HUDEP-2 (cell line): ENCODE measurements around the gene CYBB.
A peak's percentile ranks its signal among the peaks of the same experiment; 100 is the strongest.
"Not testable (repeated sequence)": the region's sequence is repeated elsewhere in the genome, so short reads cannot be mapped to it uniquely, and the experiment has no call there.

Experiments used
- DNase-seq, 76 experiments: peaks; one replicate each; lab custom pipeline; 2025; ENCODE audit not compliant: unreplicated experiment in 76 of 76; lab: John Stamatoyannopoulos, UW

CYBB gene

DNA sequence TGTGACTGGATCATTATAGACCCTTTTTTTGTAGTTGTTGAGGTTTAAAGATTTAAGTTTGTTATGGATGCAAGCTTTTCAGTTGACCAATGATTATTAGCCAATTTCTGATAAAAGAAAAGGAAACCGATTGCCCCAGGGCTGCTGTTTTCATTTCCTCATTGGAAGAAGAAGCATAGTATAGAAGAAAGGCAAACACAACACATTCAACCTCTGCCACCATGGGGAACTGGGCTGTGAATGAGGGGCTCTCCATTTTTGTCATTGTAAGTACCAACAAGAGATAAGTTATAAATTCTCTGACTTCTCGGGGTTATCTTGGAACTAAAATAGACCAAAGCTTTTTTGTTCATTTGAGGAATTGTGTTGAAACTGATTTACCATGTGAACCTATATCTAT, at the start of gene CYBB:
Gene CYBB, plus strand, starts transcription at position 203 of the 400 bp plus-strand sequence. Its CDS starts 19 bp downstream, at position 222.
- DNase-seq, result no peak

DNA sequence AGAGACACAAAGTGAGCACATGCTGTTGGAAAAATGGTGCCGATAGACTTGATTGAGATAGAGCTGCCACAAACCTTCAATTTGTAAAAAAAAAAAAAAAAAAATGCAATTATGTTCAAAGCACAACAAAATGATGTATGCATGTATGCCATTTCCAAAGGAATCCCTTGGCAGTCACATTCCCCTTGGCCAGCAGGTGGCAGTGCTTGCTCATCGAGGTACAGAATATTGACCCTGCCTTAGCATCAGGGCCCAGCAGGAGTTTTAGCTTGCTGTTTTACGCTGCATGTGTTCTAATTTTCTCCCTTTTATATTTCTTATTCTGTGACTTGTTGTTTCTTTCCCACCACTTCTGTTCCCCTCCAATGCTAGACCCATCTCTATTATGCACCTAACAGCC, 34.5 kb upstream of the CYBB start:
- peak in 62 of 76 experiments; percentile 0 to 63 (median 26) for DNase-seq

DNA sequence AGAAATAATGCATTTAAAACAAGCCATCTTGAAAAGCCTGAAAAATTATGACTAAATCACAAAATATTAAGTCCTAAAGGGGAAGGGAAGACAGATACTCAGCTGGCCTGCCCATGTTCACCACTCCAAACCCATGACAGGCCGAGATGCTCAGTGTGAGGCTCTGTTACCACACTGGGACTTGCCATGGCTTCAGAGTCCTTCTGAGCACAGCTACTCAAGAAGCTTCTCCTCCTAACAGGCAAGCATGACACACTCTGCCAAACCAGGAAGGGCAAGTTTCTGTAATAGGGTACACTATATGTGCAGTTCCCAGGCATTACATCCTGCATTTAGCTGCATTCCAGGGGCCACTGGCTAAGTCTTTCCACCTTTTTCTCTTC, 34.0 kb upstream of the CYBB start:
- DNase-seq, result no peak

DNA sequence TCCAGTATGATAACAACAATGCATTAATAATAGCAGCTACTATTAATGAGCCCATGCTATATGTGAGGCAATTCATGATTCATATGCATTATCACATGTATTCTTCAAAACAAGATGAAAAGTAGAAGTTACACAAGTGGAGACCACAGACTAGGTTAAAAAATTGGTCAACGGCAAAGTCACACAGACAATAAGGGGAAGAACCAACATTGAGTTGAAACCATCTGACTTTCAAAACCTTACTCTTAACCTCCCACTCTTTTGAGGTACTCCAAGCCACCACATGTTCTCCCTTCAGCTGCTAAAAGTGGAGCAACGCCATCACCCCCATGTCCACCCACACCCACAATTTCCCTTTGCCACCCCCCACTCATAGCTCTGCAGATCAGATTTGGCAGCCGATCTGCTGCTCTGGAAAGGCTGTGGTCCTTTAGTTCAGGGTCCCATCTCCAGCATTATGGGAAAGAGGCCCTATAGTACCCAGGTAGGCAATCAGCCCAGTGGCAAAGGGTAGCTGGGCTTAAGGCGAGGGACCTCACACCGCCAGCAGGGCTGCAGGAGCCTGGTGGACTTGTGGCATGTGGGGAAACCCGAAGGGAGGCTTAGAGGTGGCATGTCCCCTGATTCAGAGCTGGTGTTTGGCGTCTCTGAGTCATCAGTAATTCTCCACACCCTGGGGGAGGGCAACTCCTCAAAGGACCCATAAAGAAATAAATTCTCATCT, 33.5 kb upstream of the CYBB start:
- peak in 1 of 76 experiments; percentile 1 for DNase-seq

DNA sequence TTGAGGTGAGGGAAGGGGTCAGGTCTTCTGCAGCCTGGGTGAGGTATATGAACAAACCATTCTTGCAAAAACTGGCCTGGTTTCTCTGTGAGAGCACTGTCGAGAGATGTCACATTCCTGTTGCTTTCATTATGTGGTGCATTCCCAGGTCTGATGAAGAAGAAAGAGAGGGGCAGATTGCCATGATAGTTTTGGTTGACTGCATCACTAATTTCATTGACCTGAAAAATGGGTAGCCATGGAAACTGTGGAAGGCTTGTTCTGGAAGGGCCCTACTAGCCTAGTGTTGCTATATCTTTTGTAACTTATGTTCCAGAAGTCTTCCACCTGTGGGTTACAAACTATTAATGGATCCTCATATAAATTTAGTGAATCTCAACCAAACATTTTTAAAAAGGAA, 32.9 kb upstream of the CYBB start:
- DNase-seq, result no peak

DNA sequence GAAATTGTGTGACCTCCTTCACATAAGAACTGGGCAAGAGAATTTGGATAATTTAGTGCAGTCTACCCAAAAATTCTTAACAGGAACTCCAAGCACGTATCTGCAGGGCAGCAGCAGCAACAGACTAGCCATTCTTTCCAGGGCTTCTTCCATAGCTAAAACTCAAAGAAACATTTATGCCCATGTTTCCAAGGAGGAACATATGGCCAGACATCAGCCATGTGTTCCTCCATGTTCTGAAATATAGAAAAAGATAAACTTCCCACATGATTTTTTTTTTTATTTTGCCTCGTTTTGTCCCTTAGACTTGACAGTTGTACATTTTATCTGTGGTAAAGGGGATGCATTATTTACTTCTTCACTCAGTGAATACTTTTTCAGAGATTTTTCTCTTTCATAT, 27.6 kb upstream of the CYBB start:
- DNase-seq, result no peak

DNA sequence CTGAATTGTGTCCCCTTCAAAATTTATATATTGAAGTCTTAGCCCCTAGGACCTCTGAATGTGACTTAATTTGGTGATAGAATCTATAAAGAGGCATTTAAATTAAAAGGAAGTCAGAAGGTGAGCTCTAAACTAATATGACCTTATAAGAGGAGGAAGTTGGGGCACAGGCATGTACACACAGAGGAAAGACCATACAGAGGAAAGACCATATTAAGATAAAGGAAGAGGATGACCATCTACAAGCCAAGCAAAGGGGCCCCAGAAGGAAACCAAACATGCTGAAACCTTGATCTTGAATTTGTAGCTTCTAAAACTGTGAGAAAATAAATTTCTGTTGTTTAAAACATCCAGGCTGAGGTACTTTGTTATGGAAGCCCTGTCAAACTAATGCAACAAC, 26.9 kb upstream of the CYBB start:
- no peak for DNase-seq

GRCh38 chrX:37753384-37753783, 26.5 kb upstream of the CYBB start:
- no peak for DNase-seq

- DNase-seq, result no peak
These were observed 25.3 kb upstream of the CYBB start for GRCh38 chrX:37754516-37754915.

- DNase-seq, result peak in 11 of 76 experiments; percentile 0 to 21 (median 5)
These were observed 24.8 kb upstream of the CYBB start for GRCh38 chrX:37755025-37755424.

- no peak for DNase-seq
These were observed 22.8 kb upstream of the CYBB start for GRCh38 chrX:37757082-37757481.

DNA sequence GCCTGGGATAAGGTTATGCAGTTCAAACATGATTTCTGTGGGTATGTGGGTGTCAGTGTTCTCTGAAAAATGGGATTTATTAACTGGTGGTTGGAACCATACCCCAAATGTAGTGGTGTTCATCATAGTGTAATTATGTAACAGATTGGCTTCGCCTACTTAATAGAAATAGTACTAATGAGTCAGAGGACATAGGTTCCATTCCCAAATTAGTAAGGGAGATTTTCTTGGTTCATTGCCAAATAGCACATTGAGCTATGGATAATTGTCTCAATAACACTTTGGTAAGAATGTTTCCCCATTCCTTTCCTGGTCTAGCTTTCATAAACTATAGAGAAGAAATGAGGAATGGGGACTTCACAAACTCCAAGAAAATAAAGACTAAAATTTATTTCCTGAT, 20.5 kb upstream of the CYBB start:
- DNase-seq, result no peak

DNA sequence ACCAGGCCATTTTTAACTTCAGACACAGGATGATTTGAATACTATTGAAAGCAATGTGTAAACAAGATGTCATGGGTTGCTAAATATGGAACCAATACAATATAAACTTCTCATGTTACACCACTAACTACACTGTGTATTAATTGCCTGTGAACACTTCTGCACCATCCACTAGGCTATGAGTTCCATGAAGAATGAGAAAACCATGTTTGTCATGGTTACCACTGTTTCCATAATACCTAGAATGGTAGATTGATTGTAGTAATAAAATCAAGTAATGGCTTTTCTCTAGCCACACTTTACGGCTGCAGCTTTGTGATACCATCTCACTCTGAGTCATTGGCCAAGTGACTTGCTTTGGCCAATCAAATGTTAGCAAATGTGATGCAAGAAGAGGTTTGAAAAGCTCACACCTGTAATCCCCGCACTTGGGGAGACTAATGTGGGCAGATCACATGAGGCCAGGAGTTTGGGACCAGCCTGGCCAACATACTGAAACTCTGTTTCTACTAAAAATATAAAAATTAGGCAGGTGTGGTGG, 19.9 kb upstream of the CYBB start:
- DNase-seq, result no peak

GRCh38 chrX:37763400-37763799, 16.5 kb upstream of the CYBB start:
- DNase-seq, result no peak

GRCh38 chrX:37765507-37765906, 14.4 kb upstream of the CYBB start:
- DNase-seq, result no peak

DNA sequence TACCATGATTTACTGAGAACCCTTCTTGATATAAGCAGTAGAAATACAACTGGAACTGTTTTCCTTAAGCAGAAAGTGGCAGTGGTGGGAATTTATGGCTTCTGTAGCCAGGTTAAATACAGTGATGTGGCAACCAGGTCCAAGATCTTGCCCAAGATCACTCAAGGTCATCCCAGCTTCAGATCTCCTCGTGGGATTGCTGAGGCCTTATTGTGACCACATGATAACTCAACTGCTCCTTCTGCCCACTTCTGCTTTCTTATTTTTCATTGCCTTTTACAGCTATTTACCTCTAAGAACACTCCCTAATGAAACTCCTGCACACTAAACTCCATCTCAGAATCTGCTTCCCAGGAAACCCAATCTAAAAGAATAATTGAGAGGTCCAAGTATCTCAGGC, 12.4 kb upstream of the CYBB start:
- no peak for DNase-seq

- not testable (repeated sequence) for DNase-seq
These were observed 11.0 kb upstream of the CYBB start for GRCh38 chrX:37768866-37769265.

DNA sequence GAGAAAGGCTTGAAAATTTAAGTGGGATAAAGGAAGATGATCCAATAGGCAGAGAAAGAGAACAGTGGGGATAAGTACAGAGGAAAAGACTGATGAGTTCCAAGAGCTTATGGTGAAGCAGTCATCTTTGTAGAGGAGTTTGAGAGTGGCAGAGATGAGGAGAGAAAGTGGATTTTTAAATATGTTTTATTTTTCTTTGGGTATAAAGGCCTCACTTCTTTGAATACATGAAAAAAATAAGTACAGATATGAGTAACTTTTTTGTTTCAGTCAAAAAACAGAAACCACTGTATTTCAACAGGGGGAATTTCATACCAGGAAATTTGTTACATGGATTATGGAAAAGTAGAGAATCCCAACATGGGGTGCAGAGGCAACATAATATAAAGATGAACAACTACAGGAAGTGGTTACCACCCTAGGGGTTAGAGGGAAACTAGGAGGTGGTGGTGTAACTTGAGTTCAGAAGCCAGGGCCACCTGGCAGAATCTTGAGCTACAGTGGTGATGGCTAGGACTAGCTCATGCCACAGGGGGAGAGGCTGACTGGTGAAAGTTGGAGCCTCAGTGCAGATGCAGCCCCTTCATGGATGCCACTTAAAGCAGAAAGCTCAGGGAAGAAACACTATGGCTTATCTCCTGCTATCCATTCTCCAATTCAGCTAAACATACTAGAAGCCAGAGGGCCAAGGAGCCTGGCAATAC, 3.4 kb upstream of the CYBB start:
- DNase-seq, result no peak

GRCh38 chrX:37776987-37777325, 2.9 kb upstream of the CYBB start:
- no peak for DNase-seq

- DNase-seq, result no peak
These were observed 1.2 kb downstream of the CYBB start for GRCh38 chrX:37781081-37781480.

GRCh38 chrX:37781814-37782213, 2.0 kb downstream of the CYBB start:
- no peak for DNase-seq

DNA sequence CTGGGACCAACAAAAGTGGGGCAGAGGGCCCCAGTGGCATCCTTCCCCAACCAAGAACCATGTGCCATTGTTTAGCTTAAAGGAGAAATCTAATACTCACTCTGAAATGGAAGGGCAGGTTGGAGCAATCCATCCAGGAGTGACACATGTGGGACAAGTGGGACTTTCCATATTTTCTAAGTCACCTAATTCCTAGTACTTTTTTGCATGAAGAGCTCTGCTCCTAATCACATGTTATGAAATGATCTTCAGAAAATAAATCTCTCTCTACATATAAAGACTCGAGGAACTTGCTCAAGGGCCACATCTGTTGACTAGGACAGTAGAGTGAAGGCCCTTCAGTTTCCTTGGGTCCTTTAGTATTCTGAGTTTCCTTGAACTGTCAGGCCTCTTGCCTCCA, 2.5 kb downstream of the CYBB start:
- no peak for DNase-seq
